GM18520 (cell line): ENCODE measurements around the gene CYP4F3.
"Not testable (repeated sequence)": the region's sequence is repeated elsewhere in the genome, so short reads cannot be mapped to it uniquely, and the experiment has no call there.

Experiments
- ATAC-seq: cut with Tn5 transposase; IDR thresholded peaks from one replicate; pipeline ENCODE4 v1.9.1; 2021; ENCODE audit not compliant: unreplicated experiment

The CYP4F3 gene

DNA sequence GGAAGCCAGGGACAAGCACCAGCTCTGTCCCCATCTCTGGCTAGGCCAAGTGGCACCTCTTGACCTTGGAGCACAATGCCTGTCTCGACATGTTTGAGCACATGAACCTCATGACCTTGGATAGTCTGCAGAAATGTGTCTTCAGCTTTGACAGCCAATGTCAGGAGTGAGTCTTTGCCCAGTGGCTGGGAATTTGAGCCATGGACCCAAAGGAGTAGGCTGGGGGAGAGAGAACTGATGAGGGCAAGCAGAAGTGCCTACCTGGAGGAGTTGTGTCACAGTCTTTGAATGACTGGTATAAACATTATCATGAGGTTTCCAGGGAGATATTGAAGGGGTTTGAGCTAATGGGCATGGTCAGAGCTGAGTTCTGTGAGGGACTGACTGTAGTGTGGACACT lies 25.5 kb downstream of the CYP4F3 start:
- ATAC-seq, result no peak

DNA sequence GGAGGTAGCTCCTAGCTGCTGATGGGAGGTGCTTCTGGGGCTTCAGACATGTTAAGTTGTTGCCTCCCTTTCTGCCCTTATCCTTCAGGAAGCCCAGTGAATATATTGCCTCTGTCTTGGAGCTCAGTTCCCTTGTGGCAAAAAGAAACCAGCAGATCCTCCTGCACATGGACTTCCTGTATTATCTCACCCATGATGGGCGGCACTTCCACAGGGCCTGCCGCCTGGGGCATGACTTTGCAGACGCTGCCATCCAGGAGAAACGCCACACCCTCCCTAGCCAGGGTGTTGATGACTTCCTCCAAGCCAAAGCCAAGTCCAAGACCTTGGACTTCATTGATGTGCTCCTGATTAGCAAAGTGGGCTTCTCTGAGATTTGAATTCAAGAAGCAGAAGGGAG lies 26.2 kb downstream of the CYP4F3 start:
- ATAC-seq, result no peak

DNA sequence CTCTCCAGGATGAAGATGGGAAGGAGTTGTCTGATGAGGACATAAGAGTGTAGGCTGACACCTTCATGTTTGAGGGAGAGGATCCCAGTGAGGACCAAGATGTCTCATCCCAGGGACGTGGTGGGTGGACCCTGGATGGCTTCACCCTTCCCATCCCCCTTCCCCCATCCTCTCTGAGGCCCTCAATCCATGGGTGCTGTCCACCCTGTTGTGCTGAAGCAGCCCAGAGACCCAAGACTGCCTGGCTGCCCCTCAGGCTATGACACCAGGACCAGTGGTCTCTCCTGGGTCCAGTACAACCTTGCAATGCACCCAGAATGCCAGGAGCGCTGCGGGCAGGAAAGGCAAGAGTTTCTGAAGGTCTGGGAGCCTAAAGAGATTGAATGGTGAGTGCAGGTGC lies 28.7 kb downstream of the CYP4F3 start:
- no peak for ATAC-seq

DNA sequence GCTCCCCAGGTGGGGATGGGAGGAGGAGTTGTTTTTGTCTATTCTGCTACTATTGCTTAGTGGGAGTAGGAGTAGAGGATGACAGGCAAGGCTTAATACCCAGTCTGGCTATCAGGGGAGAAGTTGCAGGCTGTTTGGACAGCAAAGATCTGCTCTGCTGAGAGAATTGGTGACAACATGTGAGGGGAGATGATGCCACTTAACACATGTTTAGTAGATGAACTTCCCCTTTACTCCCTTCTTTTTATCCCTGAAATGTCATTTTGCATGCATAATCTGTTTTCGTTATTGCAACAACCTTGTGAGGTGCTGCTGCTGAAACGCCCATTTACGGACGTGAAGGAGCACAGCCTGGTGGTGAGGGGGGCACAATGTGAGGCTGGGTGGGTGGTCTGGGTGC lies 29.2 kb downstream of the CYP4F3 start:
- ATAC-seq, result no peak

DNA sequence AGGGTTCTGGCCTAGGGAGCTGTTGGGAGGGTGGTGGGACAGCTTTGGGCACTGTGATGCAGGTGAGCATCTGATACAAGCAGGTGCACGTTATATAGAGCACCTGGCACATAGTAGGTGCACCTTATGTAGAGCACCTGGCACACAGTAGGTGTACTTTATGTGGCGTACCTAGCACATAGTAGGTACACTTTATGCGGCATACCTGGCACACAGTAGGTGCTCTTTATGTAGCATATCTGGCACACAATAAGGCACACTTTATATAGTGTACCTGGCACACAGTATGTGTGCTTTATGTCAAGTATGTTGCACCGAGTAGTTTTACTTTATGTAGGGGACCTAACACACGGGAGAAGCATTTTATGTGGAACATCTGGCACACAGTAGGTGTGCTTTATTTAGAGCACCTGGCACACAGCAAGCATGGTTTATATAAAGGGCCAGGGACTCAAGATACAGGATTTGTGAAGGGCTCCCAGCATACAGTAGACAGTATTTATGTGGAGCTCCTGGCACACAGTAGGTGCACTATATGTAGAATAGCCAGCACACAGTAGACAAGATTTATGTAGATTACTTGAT lies 30.6 kb downstream of the CYP4F3 start:
- ATAC-seq, result no peak

DNA sequence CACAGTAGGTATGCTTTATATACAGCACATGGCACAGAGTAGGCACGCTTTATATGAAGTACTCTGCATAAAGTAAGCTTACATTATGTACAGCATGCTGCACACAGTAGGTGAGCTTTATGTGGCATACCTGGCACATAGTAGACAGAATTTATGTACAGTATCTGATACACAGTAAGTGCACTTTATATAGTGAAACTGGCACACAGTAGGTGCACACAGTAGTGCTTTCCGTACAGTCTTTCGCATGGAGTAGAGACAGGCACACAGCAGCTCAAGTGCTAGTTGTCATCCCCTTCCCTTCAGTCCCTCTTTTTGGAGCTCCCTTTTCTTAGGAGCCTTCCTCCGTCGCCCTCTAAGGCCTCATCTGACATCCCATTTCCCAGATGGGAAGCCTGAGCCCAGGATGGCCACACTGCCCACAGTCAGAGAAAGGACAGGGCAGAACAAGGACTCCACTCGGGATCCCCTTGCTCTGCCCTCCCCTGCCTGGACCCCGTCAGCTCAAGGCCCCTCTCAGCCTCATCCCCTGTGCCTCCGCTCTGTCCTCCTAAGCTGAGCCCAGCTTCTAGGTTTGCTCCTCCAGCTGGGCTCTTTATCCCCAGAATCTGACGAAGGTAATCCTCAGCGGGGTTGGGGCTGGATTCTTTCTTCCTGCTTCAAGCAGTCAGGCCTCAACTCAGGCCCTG lies 31.3 kb downstream of the CYP4F3 start:
- ATAC-seq, result no peak

DNA sequence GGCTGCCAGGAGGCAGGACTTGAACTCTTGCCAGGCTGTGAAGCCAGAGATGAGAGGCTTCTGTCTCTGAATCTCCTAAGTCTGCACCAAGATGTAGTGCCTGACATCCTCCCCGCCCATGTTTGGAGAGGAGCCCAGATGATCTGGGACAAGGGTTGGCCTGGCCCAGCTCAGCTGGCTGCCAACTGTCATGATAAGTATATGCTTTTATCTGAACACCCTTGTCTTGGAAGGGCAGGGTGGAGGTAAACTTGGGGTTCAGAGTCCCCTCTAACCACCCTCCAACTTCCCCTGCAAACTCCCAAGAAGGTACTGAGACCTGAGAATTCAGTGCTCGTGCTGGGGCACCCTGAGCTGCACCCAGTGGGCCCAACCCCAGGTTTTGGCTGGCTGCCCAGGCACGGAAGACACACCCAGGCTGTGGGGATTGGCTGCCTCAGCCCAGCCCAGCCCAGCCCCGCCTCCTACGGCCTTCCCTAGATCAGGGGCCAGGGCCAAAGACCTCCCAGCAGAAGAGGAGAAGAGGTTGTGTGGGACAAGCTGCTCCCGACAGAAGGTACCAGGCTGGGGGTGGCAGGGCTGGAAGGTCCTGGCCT lies 32.0 kb downstream of the CYP4F3 start, which contains the start of gene CYP4F12:
Gene CYP4F12, plus strand, starts transcription at position 508 of the 596 bp plus-strand sequence. CDS start 443 bp downstream, outside the sequence.
- no peak for ATAC-seq

DNA sequence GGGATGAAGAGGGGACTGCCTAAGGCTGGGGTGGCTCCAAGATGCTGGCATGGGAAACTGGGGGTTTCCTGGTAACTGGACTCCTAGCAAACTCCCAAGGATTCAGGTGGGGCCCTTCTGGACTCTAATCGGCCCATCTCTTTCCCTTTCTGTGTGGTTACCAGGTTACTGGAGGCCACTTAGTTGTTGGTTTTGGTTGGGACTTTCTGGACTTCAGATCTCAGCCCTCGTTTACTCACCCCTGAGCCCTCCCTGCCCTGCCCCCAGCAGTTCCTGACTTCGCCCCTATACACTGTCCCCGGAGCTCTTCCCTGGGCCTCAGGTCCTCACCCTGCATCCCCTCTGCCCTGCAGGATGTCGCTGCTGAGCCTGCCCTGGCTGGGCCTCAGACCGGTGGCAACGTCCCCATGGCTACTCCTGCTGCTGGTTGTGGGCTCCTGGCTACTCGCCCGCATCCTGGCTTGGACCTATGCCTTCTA lies 32.5 kb downstream of the CYP4F3 start:
- ATAC-seq, result no peak

DNA sequence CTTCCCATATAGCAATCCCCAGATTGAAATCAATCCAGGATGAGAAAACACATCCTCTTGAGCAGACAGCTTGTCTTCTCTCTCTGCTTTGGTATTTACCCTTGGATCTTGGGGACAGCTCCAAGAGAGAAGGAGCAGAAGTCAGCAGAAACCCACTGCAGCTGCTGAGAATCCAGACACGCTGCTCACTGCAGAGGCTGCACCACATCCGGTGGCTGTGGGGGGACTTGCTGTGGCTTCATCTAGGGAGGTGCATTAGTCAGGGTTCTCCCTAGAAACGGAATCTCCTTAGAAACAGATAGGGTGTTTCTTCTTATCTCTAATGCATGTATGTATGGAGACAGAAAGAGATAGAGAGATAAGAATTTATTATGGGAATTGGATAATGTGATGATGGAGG lies 34.9 kb downstream of the CYP4F3 start:
- no peak for ATAC-seq

DNA sequence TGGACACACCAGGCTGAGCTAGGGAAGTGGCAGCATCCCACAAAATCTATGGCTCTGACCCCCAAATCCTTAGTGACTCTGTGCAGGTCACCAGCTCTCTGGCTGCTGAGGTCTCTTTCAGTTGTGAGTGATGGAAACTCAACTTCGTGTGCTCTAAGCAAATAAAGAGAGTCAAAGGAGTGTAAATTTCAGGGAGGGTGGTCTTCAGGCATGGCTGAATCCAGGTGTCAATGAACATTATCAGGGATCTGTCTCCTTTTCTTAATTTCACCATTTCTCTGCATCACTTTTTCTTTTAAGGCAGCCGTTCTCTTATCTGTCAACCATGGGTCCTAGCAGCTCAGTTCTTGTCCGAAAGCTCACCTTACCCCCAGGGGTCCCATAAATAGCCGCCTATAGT lies 38.4 kb downstream of the CYP4F3 start:
- ATAC-seq, result no peak

DNA sequence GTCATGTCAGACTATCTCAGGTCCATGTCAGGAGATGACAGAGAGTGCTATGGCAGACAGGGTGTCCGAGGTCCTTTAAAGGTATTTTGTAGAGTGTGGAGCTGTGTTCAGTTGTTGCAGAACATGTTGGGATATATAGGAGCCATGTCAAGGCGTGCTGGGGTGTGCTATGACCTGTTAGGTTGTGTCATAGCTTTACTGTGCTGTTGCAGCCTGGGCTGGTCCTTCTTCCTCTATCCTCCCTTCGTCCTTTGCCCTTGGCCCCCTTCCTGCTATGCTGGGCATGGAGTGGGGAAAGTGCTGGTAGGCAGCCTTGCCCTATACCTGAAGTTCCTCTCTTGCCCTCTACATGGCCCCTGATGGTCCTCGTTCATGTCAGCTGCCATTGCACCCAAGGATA lies 39.2 kb downstream of the CYP4F3 start:
- ATAC-seq, result not testable (repeated sequence)

DNA sequence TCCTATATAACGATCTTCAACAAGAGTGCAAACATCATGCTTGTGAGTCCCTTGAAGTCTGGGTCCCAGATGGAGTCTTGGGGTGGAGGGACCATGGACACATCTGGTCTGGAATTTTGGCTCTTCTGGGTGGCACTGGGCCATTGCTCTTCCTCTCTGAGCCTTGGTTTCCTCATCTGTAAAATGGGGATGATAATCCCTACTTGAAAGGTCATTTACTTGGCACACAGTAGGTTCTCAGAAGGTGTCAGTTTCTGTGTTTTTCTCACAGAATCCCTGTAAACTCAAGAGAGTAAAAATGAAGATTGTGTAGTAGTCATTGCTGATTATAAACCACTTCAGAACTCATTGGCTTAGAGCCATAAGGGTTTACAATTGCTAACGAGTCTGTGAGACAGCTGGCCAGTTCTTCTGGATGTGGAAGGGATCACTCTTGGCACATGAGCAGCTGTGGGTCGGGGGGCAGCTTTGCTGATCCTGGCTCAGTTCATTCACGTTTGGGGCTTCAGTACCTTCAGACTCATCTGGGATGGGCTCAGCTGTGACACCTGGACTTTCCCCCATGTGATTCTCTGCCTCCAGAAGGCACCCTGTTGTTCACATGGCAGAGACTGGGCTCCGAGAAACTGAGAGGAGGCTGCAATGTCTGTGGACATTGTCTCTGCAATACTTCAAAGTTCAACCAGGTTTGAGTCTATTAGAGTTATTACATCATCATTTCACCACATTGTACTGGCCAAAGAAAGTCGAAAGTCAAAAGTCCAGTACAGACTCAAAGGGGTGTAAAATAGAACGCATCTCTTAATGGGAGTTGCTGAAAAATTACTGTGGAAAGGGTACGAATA lies 40.0 kb downstream of the CYP4F3 start:
- ATAC-seq, result no peak

DNA sequence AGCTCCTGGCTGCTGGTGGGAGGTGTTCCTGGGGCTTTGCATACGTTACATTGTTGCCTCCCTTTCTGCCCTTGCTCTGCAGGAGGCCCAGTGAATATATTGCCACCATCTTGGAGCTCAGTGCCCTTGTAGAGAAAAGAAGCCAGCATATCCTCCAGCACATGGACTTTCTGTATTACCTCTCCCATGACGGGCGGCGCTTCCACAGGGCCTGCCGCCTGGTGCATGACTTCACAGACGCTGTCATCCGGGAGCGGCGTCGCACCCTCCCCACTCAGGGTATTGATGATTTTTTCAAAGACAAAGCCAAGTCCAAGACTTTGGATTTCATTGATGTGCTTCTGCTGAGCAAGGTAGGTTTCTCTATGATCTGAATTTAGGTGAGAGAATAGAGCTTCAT lies 42.7 kb downstream of the CYP4F3 start:
- ATAC-seq, result no peak

DNA sequence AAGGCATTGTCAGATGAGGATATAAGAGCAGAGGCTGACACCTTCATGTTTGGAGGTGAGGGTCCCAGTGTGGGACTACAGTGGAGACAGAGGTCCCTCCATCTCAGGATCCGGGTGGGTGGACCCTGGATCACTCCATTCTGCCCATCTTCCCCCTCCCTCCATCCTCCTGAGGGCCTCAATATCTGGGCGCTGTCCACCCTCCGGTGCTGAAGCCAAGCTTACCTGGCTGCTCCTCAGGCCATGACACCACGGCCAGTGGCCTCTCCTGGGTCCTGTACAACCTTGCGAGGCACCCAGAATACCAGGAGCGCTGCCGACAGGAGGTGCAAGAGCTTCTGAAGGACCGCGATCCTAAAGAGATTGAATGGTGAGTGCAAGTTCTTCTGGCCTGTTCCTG lies 44.1 kb downstream of the CYP4F3 start:
- ATAC-seq, result no peak

DNA sequence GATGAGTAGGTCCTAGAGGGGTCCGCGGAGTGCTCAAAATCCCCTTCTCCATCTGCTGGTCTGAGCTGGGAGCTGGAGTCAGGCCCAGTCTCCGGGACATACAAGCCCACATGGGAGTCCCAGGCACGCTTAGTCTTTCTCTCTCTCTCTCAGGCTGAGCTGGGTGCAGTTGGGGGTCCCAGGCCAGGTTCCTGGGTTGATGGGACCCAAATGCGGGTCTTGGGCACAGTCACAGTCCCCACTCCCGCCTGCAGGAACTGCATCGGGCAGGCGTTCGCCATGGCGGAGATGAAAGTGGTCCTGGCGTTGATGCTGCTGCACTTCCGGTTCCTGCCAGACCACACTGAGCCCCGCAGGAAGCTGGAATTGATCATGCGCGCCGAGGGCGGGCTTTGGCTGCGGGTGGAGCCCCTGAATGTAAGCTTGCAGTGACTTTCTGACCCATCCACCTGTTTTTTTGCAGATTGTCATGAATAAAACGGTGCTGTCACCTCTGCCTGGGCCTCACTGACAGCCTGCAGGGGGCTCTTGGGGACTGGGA lies 56.0 kb downstream of the CYP4F3 start:
- no peak for ATAC-seq

DNA sequence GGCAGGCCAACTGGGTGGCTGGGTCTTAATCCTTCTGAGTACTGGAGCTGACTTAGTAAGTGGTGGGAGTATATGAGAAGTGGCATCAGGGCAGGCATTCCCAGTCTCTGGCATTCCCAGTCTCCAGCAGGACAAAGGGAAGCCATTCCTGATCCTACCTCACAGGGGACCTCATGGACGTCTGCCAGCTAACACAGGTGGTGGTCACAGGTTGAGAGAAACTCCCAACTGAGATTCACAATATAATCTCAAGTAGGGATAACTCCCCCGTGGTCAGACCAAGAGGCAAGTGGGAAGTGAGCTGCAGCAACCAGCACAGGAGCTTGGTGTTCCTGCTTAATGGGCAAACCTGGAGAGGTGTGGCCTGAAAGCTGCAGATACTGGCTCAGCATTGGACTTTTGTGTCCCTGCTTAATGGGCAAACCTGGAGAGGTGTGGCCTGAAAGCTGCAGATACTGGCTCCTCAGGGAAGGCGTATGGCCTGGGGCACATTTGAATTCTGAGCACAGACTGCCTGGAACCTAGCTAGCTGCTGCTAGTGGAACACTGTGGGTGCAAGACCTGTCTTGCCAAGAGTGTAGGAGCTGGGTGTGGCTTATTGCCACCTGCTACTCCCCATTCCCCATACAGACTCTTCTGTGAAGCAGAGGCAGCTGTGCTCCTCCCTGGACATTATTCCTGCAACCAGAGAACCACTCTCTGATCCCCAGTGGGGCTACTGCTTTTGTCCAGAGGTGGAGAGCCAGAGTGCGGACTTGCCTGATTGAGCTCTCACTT lies 61.2 kb downstream of the CYP4F3 start:
- no peak for ATAC-seq

DNA sequence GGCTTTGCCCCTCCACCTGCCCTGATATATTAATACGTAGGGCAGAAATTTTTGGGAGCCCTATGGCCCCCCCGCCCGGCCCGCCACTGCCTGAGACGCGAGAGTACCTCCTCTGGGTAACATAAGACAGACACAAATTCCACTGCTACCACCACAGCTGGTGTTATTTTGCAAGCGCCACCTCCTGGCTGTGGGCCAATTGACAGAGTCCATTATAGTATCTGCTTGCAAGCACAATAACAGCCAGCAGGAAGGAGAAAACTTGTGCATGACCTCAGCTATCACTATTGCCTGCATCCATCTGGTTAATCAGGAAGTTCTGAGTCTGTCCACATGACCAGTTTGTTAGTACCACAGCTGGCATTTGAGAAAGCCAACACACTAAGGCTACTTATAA lies 61.8 kb downstream of the CYP4F3 start:
- ATAC-seq, result no peak
